B cell (primary cell): ENCODE data around the gene GPR151. TPM values are rescaled to one million over a fixed set of nuclear protein-coding genes. Genes with fewer than 3 reads are reported as not detected.

Source experiments
- ATAC-seq: fragments of 200-7000 bp; cut with Tn5 transposase; one replicate; pipeline ENCODE4 v1.10.0; 2021; ENCODE audit warnings: low read depth, mild to moderate bottlenecking, moderate number of reproducible peaks, moderate library complexity
- CTCF ChIA-PET: fragments of 350-600 bp; sonication (Branson Sonifier 250); formaldehyde crosslinking; loops from one replicate; lab custom pipeline; 2021; ENCODE audit warnings: antibody characterized with exemption, inconsistent platforms; lab: Charles Lee
- POLR2A ChIA-PET: fragments of 350-600 bp; sonication (Branson Sonifier 250); formaldehyde crosslinking; loops from one replicate; lab custom pipeline; 2021; ENCODE audit warnings: antibody characterized with exemption; lab: Charles Lee
- DNase-seq: peaks from one replicate; pipeline ENCODE4 v3.0.0; 2013
- H2AFZ ChIP-seq: 2 replicates; pipeline ENCODE4 v1.6.1; 2012; ENCODE audit warnings: mild to moderate bottlenecking, low read depth, low read length; ENCODE audit not compliant: insufficient read depth, poor library complexity, severe bottlenecking
- H3K27ac ChIP-seq, 2 donors: 1 replicate in 1 of 2; 2 replicates in 1 of 2; pipeline ENCODE4 v1.5.1; 2012 to 2013; ENCODE audit warnings: low read length in 2 of 2, mild to moderate bottlenecking in 2 of 2, moderate library complexity in 1 of 2
- H3K27me3 ChIP-seq, 4 experiments: fragments of 200-600 bp in 1 of 4; sonication (generic) in 1 of 4; replicated peaks in 1 of 4; 1 replicate in 2 of 4; 2 replicates in 2 of 4; pipeline versions ENCODE4 v1.6.1 to v1.7.0; 2013 to 2016; ENCODE audit warnings: low read length in 3 of 4, mild to moderate bottlenecking in 2 of 4, mixed read lengths in 1 of 4, moderate library complexity in 1 of 4; ENCODE audit not compliant: insufficient read depth in 4 of 4, control insufficient read depth in 3 of 4; ENCODE audit errors: control extremely low read depth in 1 of 4
- H3K36me3 ChIP-seq, 2 experiments: replicated peaks in 1 of 2; 1 replicate in 1 of 2; 2 replicates in 1 of 2; pipeline versions ENCODE4 v1.6.1 to v1.7.1; 2013; ENCODE audit warnings: low read length in 1 of 2; ENCODE audit not compliant: insufficient read depth in 2 of 2, control insufficient read depth in 1 of 2; ENCODE audit errors: control extremely low read depth in 1 of 2, extremely low read depth in 1 of 2
- H3K4me1 ChIP-seq, 2 donors: fragments of 200-600 bp in 1 of 2; sonication (generic) in 1 of 2; 1 replicate in 1 of 2; 2 replicates in 1 of 2; pipeline versions ENCODE4 v1.5.1 to v1.6.1; 2013 to 2017; ENCODE audit warnings: low read length in 2 of 2; ENCODE audit not compliant: control insufficient read depth in 2 of 2, insufficient read depth in 2 of 2
- H3K4me2 ChIP-seq: replicated peaks from 2 replicates; pipeline ENCODE3; 2012; ENCODE audit warnings: mild to moderate bottlenecking, low read depth, low read length; ENCODE audit not compliant: poor library complexity, severe bottlenecking
- H3K4me3 ChIP-seq, 5 experiments: fragments of 200-600 bp in 1 of 5; sonication (generic) in 1 of 5; 1 replicate in 3 of 5; 2 replicates in 2 of 5; pipeline versions ENCODE4 v1.5.1 to v1.7.0; 2011 to 2016; ENCODE audit warnings: low read length in 4 of 5, mild to moderate bottlenecking in 4 of 5, low read depth in 2 of 5, control low read depth in 1 of 5, moderate library complexity in 1 of 5; ENCODE audit not compliant: insufficient read depth in 1 of 5; ENCODE audit errors: control extremely low read depth in 1 of 5, extremely low read depth in 1 of 5
- H3K79me2 ChIP-seq: fragments of 200-600 bp; sonication (generic); one replicate; pipeline ENCODE4 v1.6.0; 2016; ENCODE audit warnings: low read length; ENCODE audit not compliant: control insufficient read depth, insufficient read depth
- H3K9ac ChIP-seq: fragments of 200-600 bp; sonication (generic); 2 replicates; pipeline ENCODE4 v1.6.1; 2017; ENCODE audit warnings: mild to moderate bottlenecking, low read length, moderate library complexity
- H3K9me3 ChIP-seq, 3 donors: one replicate each; pipeline versions ENCODE4 v1.6.1 to v1.7.1; 2013; ENCODE audit warnings: low read length in 2 of 3; ENCODE audit not compliant: control insufficient read depth in 2 of 3, insufficient read depth in 1 of 3; ENCODE audit errors: control extremely low read depth in 1 of 3
- H4K20me1 ChIP-seq: 2 replicates; pipeline ENCODE4 v1.6.0; 2012; ENCODE audit warnings: mild to moderate bottlenecking, low read length; ENCODE audit not compliant: insufficient read depth, control insufficient read depth, poor library complexity, severe bottlenecking
- H3K27ac Mint-ChIP-seq: one replicate; pipeline ENCODE4 v1.8.0; 2021; ENCODE audit warnings: mixed read lengths
- H3K27me3 Mint-ChIP-seq: one replicate; pipeline ENCODE4 v1.8.0; 2021; ENCODE audit warnings: mixed read lengths
- H3K4me1 Mint-ChIP-seq: one replicate; pipeline ENCODE4 v1.8.0; 2021; ENCODE audit warnings: mixed read lengths
- H3K4me3 Mint-ChIP-seq: one replicate; pipeline ENCODE4 v1.8.0; 2021; ENCODE audit warnings: mixed read lengths
- H3K9me3 Mint-ChIP-seq: one replicate; pipeline ENCODE4 v1.8.0; 2022; ENCODE audit warnings: mixed read lengths; ENCODE audit not compliant: insufficient read depth
- CTCF ChIP-seq: fragments of 200-600 bp; IDR thresholded peaks from one replicate; pipeline ENCODE4 v1.8.0; 2022; ENCODE audit warnings: antibody characterized with exemption, mild to moderate bottlenecking
- EZH2 ChIP-seq: IDR thresholded peaks from 2 replicates; pipeline ENCODE4 v1.6.1; 2012; ENCODE audit warnings: borderline replicate concordance, low read depth, mild to moderate bottlenecking, moderate library complexity, low read length; ENCODE audit not compliant: insufficient read depth, poor library complexity, severe bottlenecking
- WGBS: methylation state at CpG from one replicate; pipeline ENCODE4 v1.1.5; 2013; ENCODE audit warnings: missing lambda C conversion rate; ENCODE audit not compliant: insufficient coverage; 5-methylcytosine and 5-hydroxymethylcytosine counted together
- intact Hi-C: fragments of 100-400 bp; cut with micrococcal nuclease; formaldehyde crosslinking; loops from one replicate; pipeline ENCODE4 v1.10.0; 2022
- polyA plus RNA-seq: library from polyadenylated mRNA; depleted of rRNA; stranded (reverse); fragments of >200 nt; gene quantifications from 2 replicates; pipeline ENCODE4 v1.2.3, GENCODE V29; 2012
- total RNA-seq, 2 donors: library from RNA; stranded (reverse); fragments of 120-200 nt in 1 of 2; gene quantifications; 1 replicate in 1 of 2; 2 replicates in 1 of 2; pipeline versions ENCODE4 v1.2.3 to v1.2.4, GENCODE V29; 2013 to 2022

GPR151 gene
- total and polyA plus RNA-seq, 2 donors (not counting 1 experiment from before 2014, with no cell fraction given) = not detected

DNA sequence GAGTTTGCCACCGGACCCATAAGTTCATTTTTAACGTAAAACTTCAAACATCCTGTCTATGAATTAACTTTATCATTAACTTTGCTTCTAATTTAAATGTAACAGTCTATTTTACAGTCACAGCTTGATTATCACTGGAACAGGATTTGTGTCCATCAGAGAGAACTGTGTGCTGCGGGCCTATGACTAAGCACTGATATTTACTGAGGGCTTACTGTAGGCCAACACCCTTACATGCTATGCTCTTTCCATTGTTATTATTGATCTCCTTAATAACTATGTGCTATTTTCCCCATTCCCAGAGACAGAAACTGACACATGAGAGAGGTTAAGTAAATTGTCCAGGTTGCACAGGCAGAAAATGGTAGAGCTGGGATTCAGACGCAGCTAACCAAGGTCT lies 24.0 kb upstream of the GPR151 start:
- H4K20me1 ChIP-seq = no peaks in the 10 kb centered on the region
- no peaks in the 10 kb centered on the region for H3K27me3 ChIP-seq
- no peaks in the 10 kb centered on the region for H3K9me3 Mint-ChIP-seq
- H3K36me3 ChIP-seq = no peaks in the 10 kb centered on the region
- DNase-seq = no peak
- H3K4me1 ChIP-seq = no peaks in the 10 kb centered on the region
- H3K4me3 ChIP-seq = no peak overlapping the region
- ChIA-PET CTCF (interaction anchor here (0.8 to 5.1 kb wide), 2 partner anchors 7 to 23 kb away, joined by 3 to 41 read pairs; no protein-coding TSS in a partner anchor), POLR2A (no interaction called here)
- H3K79me2 ChIP-seq = no peaks in the 10 kb centered on the region
- H3K4me2 ChIP-seq = no peak overlapping the region
- H3K4me3 Mint-ChIP-seq = no peak overlapping the region
- H3K9ac ChIP-seq = no peak overlapping the region
- no peaks in the 10 kb centered on the region for H3K9me3 ChIP-seq
- intact Hi-C loops = loop anchor here (10.0 kb wide), 1 partner anchor 1285 kb away; no protein-coding TSS in a partner anchor
- no peak overlapping the region for H2AFZ ChIP-seq
- no peak for TF ChIP-seq CTCF
- no peak for TF ChIP-seq EZH2
- H3K27me3 Mint-ChIP-seq = peaks cover 7% of the 10 kb centered on the region
- WGBS = no CpG with 5 or more reads among the region's 4 CpGs
- ATAC-seq = no peak
- H3K27ac Mint-ChIP-seq = no peak overlapping the region
- no peak overlapping the region for H3K27ac ChIP-seq
- peaks cover 2% of the 10 kb centered on the region for H3K4me1 Mint-ChIP-seq

- TF ChIP-seq EZH2 (no peak), CTCF (no peak)
- no peaks in the 10 kb centered on the region for H3K36me3 ChIP-seq
- H3K27ac ChIP-seq = no peak overlapping the region
- no peak overlapping the region for H3K4me2 ChIP-seq
- H3K27me3 ChIP-seq = no peaks in the 10 kb centered on the region
- ATAC-seq = no peak
- no peak overlapping the region for H3K4me3 ChIP-seq
- Mint-ChIP-seq H3K4me1 (peaks cover 3% of the 10 kb centered on the region), H3K27me3 (peaks cover 4% of the 10 kb centered on the region), H3K27ac (no peak overlapping the region), H3K4me3 (no peak overlapping the region), H3K9me3 (no peaks in the 10 kb centered on the region)
- no peak overlapping the region for H3K9ac ChIP-seq
- H3K9me3 ChIP-seq = no peaks in the 10 kb centered on the region
- no peak for DNase-seq
- no CpG with 5 or more reads among the region's 3 CpGs for WGBS
- H3K79me2 ChIP-seq = no peaks in the 10 kb centered on the region
- intact Hi-C loops = loop anchor here (10.0 kb wide), 1 partner anchor 1286 kb away; no protein-coding TSS in a partner anchor
- POLR2A ChIA-PET = no interaction called here
- H4K20me1 ChIP-seq = no peaks in the 10 kb centered on the region
- CTCF ChIA-PET = interaction anchor here (0.8 to 1.5 kb wide), 3 partner anchors 9 to 425 kb away, joined by 3 to 4 read pairs (median 4); no protein-coding TSS in a partner anchor
- H3K4me1 ChIP-seq = no peaks in the 10 kb centered on the region
- H2AFZ ChIP-seq = no peak overlapping the region
These were observed 22.4 kb upstream of the GPR151 start for GRCh38 chr5:146538432-146538831.
